Measurements from ENCODE around the gene ZFP57. TPM values are rescaled to one million over a fixed set of nuclear protein-coding genes. Genes with fewer than 3 reads are reported as not detected.

ZFP57 gene
- total RNA-seq, 1 experiment from 2014 or later = 6.4 TPM

GRCh38 chr6:29726001-29726400 lies 45.0 kb upstream of the ZFP57 start:
- Mint-ChIP-seq H3K27me3 (ENCODE audit: low read depth) (peaks cover 93% of the 10 kb centered on the region), H3K9me3 (no peaks in the 10 kb centered on the region), H3K36me3 (no peaks in the 10 kb centered on the region; the same call in 1 of the 2 replicates), H3K4me1 (0 out of 2 replicates have a peak, but pooled peaks cover 3% of the 10 kb centered on the region), H3K27ac (no peak overlapping the region), H3K4me3 (no peak overlapping the region)
- ChIA-PET CTCF (interaction anchor here (0.5 to 1.2 kb wide), 4 partner anchors 12 to 78 kb away, joined by 3 to 5 read pairs (median 3); no protein-coding TSS in a partner anchor), POLR2A (no interaction called here)
- DNase-seq (ENCODE audit: low spot score) (no peak), ATAC-seq (no peak)
- TF ChIP-seq ESRRA (CRISPR knock-in tag; IDR thresholded peaks at IDR 0.05; ENCODE audit: borderline replicate concordance) = no peak
- TF ChIP-seq NR2C2 (CRISPR knock-in tag; IDR thresholded peaks at IDR 0.05) = no peak
- TF ChIP-seq RELA (CRISPR knock-in tag; IDR thresholded peaks at IDR 0.05; ENCODE audit: borderline replicate concordance) = no peak
- TF ChIP-seq ZNF219 (CRISPR knock-in tag; IDR thresholded peaks at IDR 0.05; ENCODE audit: borderline replicate concordance) = no peak

- ChIA-PET POLR2A (no interaction called here), CTCF (interaction anchor here (0.5 to 1.2 kb wide), 4 partner anchors 13 to 77 kb away, joined by 3 to 5 read pairs (median 3); no protein-coding TSS in a partner anchor)
- ATAC-seq (no peak), DNase-seq (ENCODE audit: low spot score) (no peak)
- Mint-ChIP-seq H3K27ac (no peak overlapping the region), H3K4me3 (peak overlapping the region; percentile 76; the same call in 1 of the 2 replicates), H3K27me3 (ENCODE audit: low read depth) (peaks cover 87% of the 10 kb centered on the region), H3K9me3 (no peaks in the 10 kb centered on the region), H3K4me1 (0 out of 2 replicates have a peak, but pooled peaks cover 3% of the 10 kb centered on the region), H3K36me3 (no peaks in the 10 kb centered on the region; the same call in 1 of the 2 replicates)
- no peak for TF ChIP-seq SOX15 (CRISPR knock-in tag; IDR thresholded peaks at IDR 0.05)
- no peak for TF ChIP-seq E2F4 (CRISPR knock-in tag; IDR thresholded peaks at IDR 0.05; ENCODE audit: borderline replicate concordance, low read depth)
- TF ChIP-seq JUN (CRISPR knock-in tag; IDR thresholded peaks at IDR 0.05) = no peak
- TF ChIP-seq, protein P1, sequence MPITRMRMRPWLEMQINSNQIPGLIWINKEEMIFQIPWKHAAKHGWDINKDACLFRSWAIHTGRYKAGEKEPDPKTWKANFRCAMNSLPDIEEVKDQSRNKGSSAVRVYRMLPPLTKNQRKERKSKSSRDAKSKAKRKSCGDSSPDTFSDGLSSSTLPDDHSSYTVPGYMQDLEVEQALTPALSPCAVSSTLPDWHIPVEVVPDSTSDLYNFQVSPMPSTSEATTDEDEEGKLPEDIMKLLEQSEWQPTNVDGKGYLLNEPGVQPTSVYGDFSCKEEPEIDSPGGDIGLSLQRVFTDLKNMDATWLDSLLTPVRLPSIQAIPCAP (CRISPR knock-in tag; IDR thresholded peaks at IDR 0.05) = no peak
- no peak for TF ChIP-seq FOXP4 (CRISPR knock-in tag; IDR thresholded peaks at IDR 0.05)
- no peak for TF ChIP-seq AR (CRISPR knock-in tag; IDR thresholded peaks at IDR 0.05)
- TF ChIP-seq GABPB1 (CRISPR knock-in tag; IDR thresholded peaks at IDR 0.05) = no peak
- no peak for TF ChIP-seq KAT7 (CRISPR knock-in tag; IDR thresholded peaks at IDR 0.05; ENCODE audit: borderline replicate concordance)
- TF ChIP-seq CREM (CRISPR knock-in tag; IDR thresholded peaks at IDR 0.05) = no peak
- TF ChIP-seq ZNF263 (CRISPR knock-in tag; IDR thresholded peaks at IDR 0.05; ENCODE audit: low read depth) = no peak
These were observed 44.3 kb upstream of the ZFP57 start for GRCh38 chr6:29724937-29725869.

Data from WTC11 (cell line).